Activated T-cell treated with anti-CD3 and anti-CD28 coated beads, Interleukin-2, amount 50 U/mL, for 1 hour (primary cell): ENCODE data around the gene TMA7B.
"Not testable (repeated sequence)": the region's sequence is repeated elsewhere in the genome, so short reads cannot be mapped to it uniquely, and the experiment has no call there.

ENCODE experiments used
- DNase-seq: peaks from one replicate; pipeline ENCODE4 v3.0.0-alpha.2; 2020

The TMA7B gene

GRCh38 chr22:39985383-39986035 is 25.3 kb downstream of the TMA7B start:
- DNase-seq: no peak

- DNase-seq: no peak
Measured at GRCh38 chr22:39988386-39989114, 28.4 kb downstream of the TMA7B start.

DNA sequence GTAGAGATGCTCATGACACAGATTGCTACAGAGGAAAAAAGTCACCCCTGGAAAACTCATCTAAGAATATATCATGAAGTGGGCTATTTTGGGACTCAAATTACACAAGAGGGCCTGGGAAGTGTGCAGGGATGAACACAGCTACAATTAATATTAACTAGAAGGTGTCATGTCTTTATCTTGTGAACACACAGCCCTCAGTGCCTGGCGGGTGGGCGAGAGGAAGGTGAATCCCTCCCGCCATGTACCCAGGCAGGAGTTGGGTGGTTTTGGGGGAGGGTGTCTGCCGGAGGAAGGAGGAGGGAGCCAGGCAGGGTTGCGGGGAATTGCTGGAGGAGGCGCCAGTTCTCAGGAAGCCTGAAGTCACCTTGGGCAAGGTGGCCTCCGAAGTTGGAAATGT is 29.4 kb downstream of the TMA7B start:
- no peak for DNase-seq

DNA sequence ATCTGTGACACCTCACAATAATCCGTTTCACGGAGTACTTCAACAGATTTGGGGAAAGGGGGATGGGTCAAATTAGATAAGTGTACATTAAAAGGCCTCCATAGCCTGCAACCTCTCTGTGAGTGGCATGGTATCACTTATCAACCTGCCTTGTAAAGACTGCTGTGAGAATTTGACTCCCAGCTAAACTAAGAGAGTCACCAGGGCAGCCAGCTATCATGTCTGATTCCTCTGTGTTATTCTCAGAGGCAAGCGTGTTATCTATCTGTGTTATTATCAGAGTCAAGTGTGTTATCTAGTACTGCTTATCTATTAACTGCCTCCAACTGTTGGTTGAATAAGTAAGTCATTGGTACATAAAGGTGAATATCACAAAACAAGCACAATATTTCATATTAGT is 30.5 kb downstream of the TMA7B start:
- DNase-seq: no peak

DNA sequence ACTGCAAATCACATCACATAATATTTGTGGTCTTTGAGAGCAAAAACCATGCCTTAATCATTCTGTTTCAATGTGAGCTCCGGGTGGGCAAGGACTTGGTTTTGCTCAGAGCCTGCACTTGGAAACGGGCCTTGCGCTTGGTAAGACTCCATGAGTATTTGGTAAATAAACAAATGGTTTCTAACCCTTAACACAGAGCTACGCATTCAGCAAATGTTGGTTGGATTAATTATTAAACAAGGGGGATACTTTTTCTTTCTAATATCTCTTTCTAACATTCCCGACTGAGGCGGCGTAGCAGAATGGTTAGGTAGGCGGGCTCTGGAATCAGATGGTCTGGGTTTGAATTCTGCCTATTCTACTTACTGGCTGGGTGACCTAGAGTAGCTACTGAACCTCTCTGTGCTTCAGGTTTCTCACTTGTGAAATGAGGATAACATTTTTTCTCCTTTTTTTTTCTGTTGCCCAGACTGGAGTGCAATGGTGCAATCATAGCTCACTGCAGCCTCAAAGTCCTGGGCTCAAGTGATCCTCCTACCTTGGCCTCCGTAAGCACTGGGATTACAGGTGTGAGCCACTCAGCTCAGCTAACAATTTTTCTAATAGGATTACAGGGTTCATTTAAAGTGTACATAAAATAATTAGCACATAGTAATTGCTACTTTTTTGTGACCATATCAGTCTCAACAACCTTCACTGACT is 31.1 kb downstream of the TMA7B start:
- DNase-seq: no peak

- no peak for DNase-seq
Measured at GRCh38 chr22:39992088-39992826, 32.1 kb downstream of the TMA7B start.

GRCh38 chr22:39992894-39993293 is 32.7 kb downstream of the TMA7B start:
- DNase-seq: not testable (repeated sequence)

DNA sequence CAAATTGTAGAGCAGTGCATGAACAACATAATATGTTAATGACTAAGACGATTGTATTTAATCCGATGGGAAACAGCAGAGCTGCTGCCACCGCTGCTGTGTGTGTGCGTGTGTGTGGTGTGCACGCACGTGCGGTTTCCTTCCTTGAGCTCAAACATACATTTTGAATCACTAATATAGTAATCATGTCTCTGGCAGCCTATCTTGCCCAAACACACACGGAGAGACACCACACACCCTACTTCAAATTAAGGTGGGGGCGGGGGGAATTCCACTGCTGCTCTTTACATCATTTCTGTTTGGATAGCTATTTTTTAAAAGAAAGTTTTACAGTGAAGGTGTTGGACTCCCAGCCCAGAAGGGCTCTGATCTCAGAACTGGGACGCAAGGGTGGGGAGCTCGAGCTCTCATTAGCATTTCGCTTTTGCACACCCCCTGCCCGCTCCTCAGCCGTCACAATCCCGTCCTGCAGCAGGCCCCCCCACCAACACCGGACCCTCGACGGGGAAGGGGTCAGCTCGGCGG is 33.9 kb downstream of the TMA7B start:
- peak; percentile 61 for DNase-seq

DNA sequence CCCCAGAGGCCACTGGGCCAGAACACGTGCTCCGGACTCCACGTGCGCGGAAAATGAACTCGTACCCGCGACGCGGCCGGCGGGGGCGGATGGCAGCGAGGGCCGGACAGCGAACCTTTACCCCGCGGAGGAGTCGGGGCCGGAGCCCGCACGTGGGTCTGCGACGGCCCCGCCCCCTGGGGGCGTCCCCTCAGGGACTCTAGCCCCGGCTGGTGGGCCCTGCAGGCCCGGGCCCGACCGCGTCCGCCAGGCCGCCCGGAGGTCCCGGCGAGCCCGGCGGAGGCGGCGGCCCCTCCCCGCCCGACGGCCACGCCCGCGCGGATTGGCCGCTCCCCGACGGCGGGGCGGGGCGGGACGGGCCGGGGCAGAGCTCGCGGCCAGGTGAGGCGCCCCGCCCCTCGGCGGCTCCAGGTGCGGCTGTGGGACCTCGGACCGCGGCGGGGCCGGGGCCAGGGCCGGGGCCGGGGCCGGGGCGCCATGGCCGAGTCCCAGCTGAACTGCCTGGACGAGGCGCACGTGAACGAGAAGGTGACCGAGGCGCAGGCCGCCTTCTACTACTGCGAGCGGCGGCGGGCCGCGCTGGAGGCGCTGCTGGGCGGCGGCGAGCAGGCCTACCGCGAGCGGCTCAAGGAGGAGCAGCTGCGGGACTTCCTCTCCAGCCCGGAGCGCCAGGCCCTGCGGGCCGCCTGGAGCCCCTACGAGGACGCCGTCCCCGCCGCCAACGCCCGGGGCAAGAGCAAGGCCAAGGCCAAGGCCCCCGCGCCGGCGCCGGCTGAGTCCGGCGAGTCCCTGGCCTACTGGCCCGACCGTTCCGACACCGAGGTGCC is 34.6 kb downstream of the TMA7B start, which contains the start of gene FAM83F:
TSS of gene FAM83F (plus strand) at position 389 of the 827 bp plus-strand sequence. CDS start at position 478, 89 bp downstream.
- DNase-seq: peak; percentile 54

DNA sequence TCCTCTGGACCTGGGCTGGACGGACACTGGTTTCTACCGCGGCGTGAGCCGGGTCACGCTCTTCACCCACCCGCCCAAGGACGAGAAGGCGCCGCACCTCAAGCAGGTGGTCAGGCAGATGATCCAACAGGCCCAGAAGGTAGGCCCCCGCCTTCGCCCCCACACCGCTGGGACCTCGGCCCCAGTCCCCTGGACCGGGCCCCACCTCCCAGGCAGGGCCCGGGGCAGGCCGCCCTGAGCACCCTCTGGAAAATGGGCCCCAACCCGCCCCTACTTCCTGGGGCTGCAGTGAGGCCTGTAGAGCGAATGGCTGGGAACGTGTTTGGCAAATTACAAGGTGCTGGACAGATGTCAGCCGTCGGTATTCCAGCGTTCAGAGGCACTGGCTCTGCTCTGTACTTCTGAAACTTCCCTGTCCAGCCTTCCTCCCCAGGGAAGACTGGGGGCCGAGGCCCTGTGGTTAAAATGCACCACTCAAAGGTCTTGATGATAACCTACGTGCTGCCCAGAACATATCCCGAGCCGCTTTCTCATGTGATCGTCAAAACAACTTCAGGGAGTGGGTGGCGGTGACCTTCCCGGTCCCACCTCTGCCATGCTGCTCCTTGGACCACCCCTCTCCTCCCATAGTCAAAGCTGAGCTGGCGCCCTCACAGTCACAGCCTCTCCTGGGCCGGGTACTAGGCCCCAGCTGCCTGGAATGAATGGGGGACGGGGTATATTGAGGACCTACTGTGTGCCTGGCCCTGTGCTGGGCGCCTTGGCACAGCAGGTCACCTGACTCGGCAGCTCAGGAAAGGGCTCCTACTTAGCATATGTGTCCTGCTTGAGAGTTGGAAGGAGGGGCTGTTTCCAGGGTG is 35.4 kb downstream of the TMA7B start:
- DNase-seq: no peak

DNA sequence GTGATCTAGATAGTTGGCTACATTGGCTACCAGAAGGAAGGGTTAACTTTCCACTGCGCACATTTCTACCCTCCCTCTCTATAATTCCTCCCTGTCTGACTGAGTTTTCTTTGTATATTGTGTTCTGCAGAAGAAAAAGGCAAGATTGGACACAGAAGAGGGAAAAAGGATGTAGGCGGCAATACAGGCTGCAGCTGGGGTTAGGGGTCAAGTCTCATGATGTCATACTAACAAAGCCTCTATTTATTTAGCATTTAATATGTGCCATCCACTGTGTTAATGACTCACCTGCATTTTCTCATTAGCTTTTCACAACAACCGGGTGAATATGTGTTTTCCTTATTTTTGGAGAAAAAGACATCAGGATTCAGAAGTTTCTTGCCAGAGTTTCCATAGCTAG is 36.5 kb downstream of the TMA7B start:
- no peak for DNase-seq

GRCh38 chr22:39997421-39997820 is 37.2 kb downstream of the TMA7B start:
- no peak for DNase-seq

- no peak for DNase-seq
Measured at GRCh38 chr22:39997939-39998726, 37.9 kb downstream of the TMA7B start.

- no peak for DNase-seq
Measured at GRCh38 chr22:39999144-39999757, 39.1 kb downstream of the TMA7B start.

DNA sequence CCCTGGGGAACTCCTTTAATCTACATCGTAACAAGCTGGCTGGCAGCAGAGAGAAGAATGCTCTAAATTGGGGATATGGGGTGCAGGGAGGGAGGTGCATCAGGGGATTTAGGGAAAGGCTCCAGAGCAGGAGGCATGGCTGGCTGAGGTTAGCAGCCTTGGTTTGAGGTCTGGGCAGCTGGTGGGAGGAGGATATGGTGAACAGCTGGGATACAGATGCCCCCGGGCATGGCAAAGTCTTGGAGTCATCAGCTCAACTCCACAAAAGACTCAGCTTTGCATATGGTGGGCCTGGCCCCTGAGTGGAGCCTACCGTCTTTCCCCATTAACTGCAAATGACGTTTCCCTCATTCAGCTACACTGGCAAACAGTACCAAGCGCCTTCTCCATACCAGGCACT is 40.0 kb downstream of the TMA7B start:
- no peak for DNase-seq

- no peak for DNase-seq
Measured at GRCh38 chr22:40001106-40001505, 40.9 kb downstream of the TMA7B start.

- no peak for DNase-seq
Measured at GRCh38 chr22:40001800-40002577, 41.8 kb downstream of the TMA7B start.

DNA sequence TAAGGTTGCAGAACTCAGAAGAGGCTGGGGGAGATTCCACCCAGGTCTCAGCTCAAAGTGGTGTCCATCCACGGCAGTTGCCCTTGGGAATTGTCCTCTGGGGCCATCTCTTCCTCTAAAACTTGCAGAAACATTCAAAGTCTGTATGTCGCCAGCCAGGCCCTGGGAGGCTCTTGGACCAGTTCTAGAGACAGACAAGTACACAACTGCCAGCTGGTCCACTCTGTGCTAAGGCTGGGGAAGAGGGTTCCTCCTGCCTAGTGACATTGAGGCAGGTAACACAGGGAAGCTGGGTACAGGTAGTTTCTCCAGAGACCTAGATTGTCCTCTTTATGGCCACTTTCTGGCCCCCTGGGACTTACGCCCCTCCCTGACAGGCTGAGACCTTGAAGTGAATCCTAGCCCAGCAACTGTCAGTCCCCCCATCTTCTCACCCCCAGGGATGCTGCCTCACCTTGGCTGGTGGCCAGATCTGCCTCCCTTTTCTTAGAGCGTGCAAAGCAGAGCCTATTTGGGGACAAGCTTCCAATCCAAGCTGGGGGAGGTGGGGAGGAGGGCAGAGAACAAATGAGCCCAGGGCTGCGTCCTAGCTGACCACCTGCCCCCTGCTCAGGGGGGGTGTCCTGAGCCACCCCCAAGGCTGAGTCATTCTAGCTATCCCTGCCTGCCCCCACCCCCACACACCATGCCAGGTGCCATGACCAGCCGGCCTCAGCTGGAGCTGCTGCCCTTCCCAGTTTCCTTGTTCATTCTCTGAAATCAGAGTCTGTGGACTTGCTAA is 42.9 kb downstream of the TMA7B start:
- no peak for DNase-seq
